Stimulated activated CD8-positive, alpha-beta memory T cell treated with anti-CD3 and anti-CD28 coated beads, Interleukin-2, amount 100 ng/mL, for 1 hour (primary cell): ENCODE measurements around the gene ZNG1B.
"Not testable (repeated sequence)": the region's sequence is repeated elsewhere in the genome, so short reads cannot be mapped to it uniquely, and the experiment has no call there.

Experiments
- DNase-seq, 2 donors: peaks; one replicate each; pipeline ENCODE4 v3.0.0-alpha.2; 2020; ENCODE audit warnings: low read depth in 2 of 2

Gene ZNG1B

DNA sequence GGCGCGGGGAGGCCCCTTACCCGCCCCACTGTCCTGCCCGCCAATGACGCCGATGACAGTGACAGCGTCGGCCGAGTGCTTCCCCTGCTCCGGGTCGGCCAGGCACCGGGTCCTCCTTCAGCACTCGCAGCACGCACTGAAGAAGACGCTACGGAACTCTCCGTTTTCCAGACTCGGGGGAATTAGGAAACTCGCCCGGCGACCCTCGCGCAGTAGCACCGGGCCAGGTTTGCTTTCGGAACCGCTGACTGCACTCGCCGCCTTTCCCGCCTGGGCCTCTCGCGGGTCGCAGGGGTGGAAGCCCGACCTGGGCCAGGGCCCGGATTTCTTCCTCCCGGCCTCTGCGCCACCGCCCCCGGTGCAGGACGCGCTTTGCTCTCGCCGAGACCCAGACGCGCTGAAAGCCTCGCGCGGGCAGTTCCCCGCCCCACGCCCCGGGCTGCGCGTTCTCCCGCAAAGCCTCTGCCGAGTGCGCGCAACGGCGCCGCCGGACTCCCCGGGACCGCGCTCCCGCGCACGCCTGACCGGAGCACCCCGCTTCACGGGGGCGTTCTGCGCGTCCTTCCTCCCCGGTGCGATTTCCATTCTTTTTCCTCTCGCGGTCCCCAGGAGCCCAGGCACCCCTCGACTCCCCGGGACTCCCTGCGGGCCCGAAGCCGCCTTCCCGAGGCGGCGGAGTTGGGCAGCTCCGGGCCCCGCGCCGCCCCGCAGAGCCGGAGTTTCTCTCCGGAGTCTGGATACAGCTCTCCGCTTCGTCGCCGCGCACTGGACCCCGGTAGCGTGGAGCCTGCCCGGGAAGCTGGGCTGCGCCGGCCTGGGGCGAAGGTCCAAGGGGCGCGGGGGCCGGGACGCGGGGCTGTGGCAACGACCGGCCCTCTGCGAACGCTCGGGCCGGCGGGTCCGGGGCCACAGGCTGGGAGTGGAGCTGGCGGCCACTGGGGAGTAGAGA, 65.9 kb downstream of the ZNG1B start:
- not testable (repeated sequence) for DNase-seq

DNA sequence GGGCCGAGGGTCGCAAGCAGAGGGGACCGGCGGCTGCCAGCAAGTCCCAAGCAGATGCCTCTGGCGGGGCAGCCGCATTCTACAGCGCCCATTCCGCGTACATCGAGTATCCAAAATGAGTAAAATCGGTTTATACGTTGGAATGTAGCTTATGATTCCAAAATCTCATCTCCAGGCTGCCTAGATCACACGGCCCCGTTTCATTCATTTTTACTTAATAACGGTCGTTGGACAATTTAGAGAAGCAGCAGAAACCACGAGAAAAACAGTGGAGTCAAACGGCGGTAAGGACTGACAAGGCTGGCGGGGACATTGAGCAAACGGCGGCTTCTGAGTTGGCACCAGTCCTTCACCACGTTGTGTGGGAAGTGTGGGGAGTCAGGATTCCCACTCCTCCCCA, 66.6 kb downstream of the ZNG1B start:
- not testable (repeated sequence) for DNase-seq

DNA sequence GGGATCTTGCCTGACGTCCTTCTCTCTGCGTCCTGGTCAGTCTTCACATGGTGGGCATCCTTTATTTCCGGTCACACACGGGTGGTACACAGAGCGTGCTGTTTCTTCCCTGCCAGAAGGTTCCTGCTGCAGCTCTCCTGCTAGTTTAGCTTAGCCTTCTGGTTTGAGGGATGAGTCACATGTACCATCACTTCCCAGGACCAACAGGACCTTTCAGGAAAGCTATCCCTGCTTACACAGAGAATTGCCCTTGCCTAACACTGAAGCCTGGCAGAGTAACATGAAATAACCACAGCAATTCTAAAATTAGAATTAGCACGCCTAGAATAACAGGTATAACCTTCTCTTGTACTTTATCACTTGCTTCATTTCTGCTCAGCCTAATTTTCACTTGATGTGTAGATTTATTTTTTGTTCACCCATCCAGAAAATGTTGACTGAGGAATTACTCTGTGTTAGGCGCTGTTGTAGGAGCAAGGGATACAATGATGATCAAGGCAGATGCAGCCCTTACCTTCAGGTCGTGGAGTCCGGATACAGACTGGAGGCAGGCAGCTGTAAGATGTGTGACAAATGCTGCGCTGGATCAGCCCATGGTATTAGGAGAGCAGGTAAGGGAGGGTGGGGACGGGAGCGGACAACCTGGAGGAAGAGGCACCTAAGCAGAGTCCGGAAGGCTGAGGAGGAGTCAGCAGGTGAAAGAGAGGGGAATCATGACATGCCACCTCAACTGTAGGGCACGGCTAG, 70.1 kb downstream of the ZNG1B start:
- not testable (repeated sequence) for DNase-seq

DNA sequence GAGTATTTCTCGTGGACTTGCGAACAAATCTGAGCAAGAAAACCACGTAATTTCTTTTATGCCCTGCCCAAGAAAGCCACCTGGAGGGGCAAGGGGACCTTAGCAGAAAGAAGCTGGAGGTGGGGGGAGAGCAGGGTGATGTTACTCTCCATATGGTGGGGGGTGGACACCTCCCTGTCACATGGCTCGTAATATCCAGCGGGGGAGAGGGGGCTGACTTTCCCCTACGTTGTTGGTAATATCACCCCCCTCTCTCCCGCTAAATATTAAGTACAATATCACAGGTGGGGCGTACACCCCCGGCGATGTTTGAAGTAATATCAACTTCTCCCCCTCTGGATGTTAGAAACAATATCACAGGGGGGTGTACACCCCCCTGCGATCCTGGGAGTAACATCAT, 70.7 kb downstream of the ZNG1B start:
- not testable (repeated sequence) for DNase-seq

GRCh38 chr2:113510913-113511312, 73.4 kb downstream of the ZNG1B start:
- not testable (repeated sequence) for DNase-seq

- DNase-seq = not testable (repeated sequence)
Observed at GRCh38 chr2:113511859-113512258, 74.4 kb downstream of the ZNG1B start.

DNA sequence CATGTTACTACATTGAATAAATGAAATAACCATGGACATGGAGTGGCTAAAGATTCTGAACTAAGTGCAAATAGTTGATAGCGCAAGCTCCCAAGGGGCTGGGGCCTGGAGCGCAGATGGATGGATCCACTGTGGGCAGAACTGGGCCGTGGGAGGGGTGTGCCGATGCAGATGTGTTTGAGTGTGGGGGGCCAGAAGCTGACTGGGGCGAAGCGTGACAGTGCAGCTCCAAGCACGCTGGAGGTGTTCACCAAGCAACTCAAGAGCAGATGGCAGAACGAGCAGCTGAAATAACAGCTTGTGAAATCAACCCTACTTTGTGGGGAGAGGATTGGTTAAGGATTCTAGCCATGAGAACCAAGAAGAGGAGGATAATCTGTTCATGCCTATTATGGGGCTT, 78.0 kb downstream of the ZNG1B start:
- DNase-seq = not testable (repeated sequence)

DNA sequence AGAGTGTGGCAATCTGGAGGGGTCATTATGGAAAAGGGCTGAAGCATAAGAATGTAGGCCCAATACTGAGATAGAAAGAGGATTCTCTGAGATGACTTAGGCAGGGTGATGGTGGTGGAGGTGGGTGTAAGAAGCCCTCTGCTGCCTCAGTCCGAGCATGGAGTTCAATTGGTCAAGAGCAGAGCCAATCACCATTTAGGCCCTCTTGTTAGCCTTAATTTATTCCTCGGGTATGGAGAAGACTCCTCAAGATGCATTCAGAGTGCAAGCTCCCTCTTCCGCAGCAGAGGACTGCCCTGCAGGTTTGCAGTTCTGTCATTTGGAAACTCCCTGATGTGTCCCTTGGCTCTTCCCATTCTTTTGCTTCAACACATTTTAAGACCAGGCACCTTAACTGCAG, 78.5 kb downstream of the ZNG1B start:
- not testable (repeated sequence) for DNase-seq

- not testable (repeated sequence) for DNase-seq
Observed at GRCh38 chr2:113517025-113517424, 79.5 kb downstream of the ZNG1B start.

DNA sequence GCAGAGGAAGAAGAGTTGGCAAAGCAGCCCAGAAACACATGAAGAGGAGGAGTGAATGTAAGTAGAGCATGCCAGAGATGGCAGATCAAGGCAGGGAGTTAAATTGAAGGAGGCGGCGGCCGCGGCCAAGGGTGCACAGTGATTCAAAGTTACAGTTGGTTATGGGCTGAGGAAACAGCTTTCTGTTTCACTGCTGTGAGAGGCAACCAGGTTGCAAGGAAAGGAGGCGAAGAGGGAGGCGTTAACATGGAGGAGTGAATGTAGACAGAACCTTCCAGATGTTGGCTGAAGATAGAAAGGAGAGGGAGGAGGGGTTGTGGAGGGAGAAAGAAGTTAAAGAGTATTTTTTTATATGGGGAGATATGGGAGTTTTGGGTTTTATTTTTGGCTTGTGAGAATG, 83.3 kb downstream of the ZNG1B start:
- DNase-seq = not testable (repeated sequence)

DNA sequence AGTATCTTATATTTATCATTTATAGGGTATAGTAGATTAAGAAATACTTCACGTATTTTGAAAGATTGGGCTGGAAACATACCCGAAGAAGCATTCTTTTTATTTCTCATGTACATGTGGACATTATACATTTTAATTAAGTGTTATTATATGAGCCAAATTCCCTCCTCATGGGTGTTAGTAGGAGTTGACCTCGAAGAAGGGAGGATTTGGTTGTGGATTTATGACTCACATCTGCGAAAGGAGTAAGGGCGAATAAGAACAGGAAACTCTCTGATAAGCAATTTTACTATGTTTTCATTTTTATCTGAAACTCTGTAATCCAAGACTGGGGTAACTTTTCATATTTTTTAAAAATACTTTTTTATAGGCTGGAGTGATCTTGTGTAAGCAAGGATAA, 84.0 kb downstream of the ZNG1B start:
- DNase-seq = not testable (repeated sequence)

DNA sequence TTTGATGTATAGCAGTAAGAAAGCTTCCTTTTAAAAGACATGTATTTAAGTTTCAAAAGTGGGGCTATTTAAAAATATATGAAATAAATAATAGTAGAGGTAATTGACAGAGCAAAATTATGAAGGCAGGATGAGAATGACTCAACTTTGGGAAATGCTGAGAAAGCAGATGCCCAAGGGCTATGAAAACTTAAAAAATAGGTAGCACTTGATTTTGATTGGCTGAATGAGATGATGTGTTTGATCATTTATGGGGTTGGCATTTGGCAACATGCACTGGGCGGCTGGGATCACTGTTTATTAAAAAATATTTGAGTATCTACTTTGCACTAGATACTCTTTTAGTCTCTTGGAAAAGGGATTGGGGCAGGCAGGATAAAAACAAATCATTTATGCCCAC, 87.5 kb downstream of the ZNG1B start:
- DNase-seq = not testable (repeated sequence)

- not testable (repeated sequence) for DNase-seq
Observed at GRCh38 chr2:113527350-113528045, 90.0 kb downstream of the ZNG1B start.

GRCh38 chr2:113528126-113528525, 90.6 kb downstream of the ZNG1B start:
- not testable (repeated sequence) for DNase-seq

DNA sequence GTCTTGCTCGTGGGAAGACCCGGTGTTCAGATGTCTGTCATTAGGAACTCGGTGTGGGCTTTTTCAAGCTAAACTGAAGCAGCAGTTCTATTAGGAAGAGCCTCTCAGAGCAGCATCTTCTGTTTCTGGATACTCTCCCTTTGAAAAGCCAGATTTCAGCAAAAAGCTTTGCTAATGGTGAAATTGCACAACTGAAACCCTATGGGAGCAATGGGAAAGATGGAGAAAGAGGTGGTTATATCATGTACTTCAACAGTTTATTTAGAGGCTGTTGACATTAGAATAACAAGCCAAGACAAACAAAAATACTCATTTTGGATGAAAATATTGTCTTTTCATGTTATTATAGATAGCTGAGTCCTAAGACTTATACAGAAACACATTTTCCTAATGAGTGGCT, 91.4 kb downstream of the ZNG1B start:
- DNase-seq = not testable (repeated sequence)

- not testable (repeated sequence) for DNase-seq
Observed at GRCh38 chr2:113532991-113533390, 95.5 kb downstream of the ZNG1B start.

GRCh38 chr2:113536573-113536972, 99.1 kb downstream of the ZNG1B start:
- not testable (repeated sequence) for DNase-seq

- not testable (repeated sequence) for DNase-seq
Observed at GRCh38 chr2:113540834-113541203, 103.3 kb downstream of the ZNG1B start.

DNA sequence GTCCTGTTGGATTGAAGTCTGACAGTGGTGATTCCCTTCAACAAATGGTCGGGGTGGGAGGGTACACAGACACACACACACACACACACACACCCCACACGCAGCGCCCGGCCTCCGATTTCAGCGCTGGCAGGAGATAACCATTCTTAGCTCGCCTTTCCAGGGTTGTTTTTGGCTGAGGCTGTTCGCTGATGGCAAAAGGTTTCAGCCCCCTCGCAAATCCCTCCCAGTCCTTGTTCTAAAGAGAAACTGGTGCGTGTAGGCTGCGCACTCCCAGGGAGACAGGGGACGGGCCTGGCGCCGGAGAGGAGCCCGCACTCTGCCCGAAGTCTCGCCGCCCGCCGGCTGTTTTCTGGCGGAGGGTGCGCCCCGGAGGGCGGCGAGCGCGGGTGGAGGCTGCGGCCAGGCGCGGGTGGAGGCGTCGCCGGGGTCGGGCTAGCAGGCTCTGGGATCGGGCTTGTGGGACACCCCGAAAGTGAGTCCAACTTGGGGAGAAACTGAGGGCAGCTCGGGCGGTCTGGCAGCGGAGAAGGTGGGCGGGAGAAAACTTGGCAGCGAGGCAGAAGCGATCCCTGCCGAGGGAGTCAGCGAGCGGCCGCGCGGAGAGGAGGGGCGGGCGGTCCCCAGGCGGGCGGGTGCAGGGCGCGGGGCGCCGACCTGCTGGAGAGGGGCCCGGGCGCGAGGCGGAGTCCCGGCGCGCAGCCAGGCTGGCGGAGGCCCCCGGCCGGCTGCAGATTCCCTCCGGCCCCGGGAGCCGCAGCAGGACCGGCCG, 103.9 kb downstream of the ZNG1B start:
- DNase-seq = not testable (repeated sequence)

- not testable (repeated sequence) for DNase-seq
Observed at GRCh38 chr2:113541976-113542485, 104.5 kb downstream of the ZNG1B start.

DNA sequence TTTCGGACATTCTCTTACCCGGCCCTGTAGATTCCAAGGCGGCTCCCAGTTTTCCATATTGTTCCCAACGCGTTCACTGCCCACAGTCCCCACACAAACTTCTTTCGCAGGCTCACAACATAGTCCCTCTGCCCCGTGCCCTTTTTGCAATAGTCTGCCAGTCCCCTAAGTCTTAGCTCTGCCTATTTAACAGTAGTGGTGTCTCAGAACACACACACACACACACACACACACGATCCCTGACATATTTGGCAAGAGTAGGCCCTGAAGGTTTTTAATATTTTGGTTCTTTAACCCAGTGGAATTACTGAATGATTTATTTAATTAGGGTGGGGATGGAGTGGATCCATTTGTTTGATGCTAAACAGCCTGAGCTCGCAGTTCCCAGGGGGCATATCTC, 105.0 kb downstream of the ZNG1B start:
- not testable (repeated sequence) for DNase-seq
